Non-pigmented ciliary epithelial cell (primary cell): ENCODE results near the gene TIAL1.
"Not testable (repeated sequence)": the region's sequence is repeated elsewhere in the genome, so short reads cannot be mapped to it uniquely, and the experiment has no call there.

Experiments used
- DNase-seq: peaks from one replicate; pipeline ENCODE4 v3.0.0-alpha.2; 2010; ENCODE audit warnings: low read depth

TIAL1 gene

GRCh38 chr10:119613741-119614140 is 17.0 kb upstream of the TIAL1 start:
- no peak for DNase-seq

GRCh38 chr10:119611433-119611832 is 14.7 kb upstream of the TIAL1 start:
- no peak for DNase-seq

- DNase-seq: no peak
These were observed 12.8 kb upstream of the TIAL1 start for GRCh38 chr10:119609516-119609915.

GRCh38 chr10:119608316-119609155 is 11.8 kb upstream of the TIAL1 start:
- DNase-seq: no peak

GRCh38 chr10:119604468-119604867 is 7.7 kb upstream of the TIAL1 start:
- DNase-seq: no peak

GRCh38 chr10:119602241-119603095 is 5.7 kb upstream of the TIAL1 start:
- no peak for DNase-seq

GRCh38 chr10:119598397-119598796 is 1.6 kb upstream of the TIAL1 start:
- DNase-seq: no peak

GRCh38 chr10:119597405-119598186 is 832 bp upstream of the TIAL1 start:
- DNase-seq: no peak

- no peak for DNase-seq
These were observed 868 bp downstream of the TIAL1 start for GRCh38 chr10:119595676-119596515.

- no peak for DNase-seq
These were observed 1.6 kb downstream of the TIAL1 start for GRCh38 chr10:119595134-119595675.

GRCh38 chr10:119588071-119588470 is 8.7 kb downstream of the TIAL1 start:
- DNase-seq: no peak

GRCh38 chr10:119578355-119578754 is 18.4 kb downstream of the TIAL1 start:
- DNase-seq: no peak

GRCh38 chr10:119575991-119576390 is 20.8 kb downstream of the TIAL1 start:
- DNase-seq: no peak

GRCh38 chr10:119575506-119575905 is 21.3 kb downstream of the TIAL1 start:
- no peak for DNase-seq

- no peak for DNase-seq
These were observed 28.8 kb downstream of the TIAL1 start for GRCh38 chr10:119567978-119568377.

GRCh38 chr10:119562097-119562496 is 34.7 kb downstream of the TIAL1 start:
- DNase-seq: no peak

- DNase-seq: not testable (repeated sequence)
These were observed 37.3 kb downstream of the TIAL1 start for GRCh38 chr10:119559511-119559910.

GRCh38 chr10:119556081-119556480 is 40.7 kb downstream of the TIAL1 start:
- not testable (repeated sequence) for DNase-seq

- DNase-seq: no peak
These were observed 41.5 kb downstream of the TIAL1 start for GRCh38 chr10:119555178-119555784.

- DNase-seq: no peak
These were observed 45.9 kb downstream of the TIAL1 start for GRCh38 chr10:119550827-119551226.
